MM.1S (cell line): Measurements from ENCODE around the gene PTPRC.
A peak's percentile ranks its signal among the peaks of the same experiment; 100 is the strongest.

ENCODE experiments used
- DNase-seq: peaks from one replicate; pipeline ENCODE4 v3.0.0-alpha.2; 2015
- H2AFZ ChIP-seq: fragments of 300-600 bp; sonication (generic); 2 replicates; pipeline ENCODE4 v1.6.0; 2016; ENCODE audit warnings: antibody characterized with exemption, low read length
- H3F3A ChIP-seq: fragments of 300-600 bp; sonication (generic); 2 replicates; pipeline ENCODE4 v1.6.1; 2016; ENCODE audit warnings: mild to moderate bottlenecking, antibody characterized with exemption, low read length, moderate library complexity, mixed read lengths; ENCODE audit not compliant: insufficient read depth
- H3K27ac ChIP-seq: fragments of 300-600 bp; sonication (generic); 2 replicates; pipeline ENCODE4 v1.5.1; 2016; ENCODE audit warnings: mild to moderate bottlenecking, low read length
- H3K27me3 ChIP-seq: fragments of 300-600 bp; sonication (generic); replicated peaks from 2 replicates; pipeline ENCODE4 v1.6.0; 2016; ENCODE audit warnings: low read length; ENCODE audit not compliant: insufficient read depth
- H3K36me3 ChIP-seq: fragments of 300-600 bp; sonication (generic); replicated peaks from 2 replicates; pipeline ENCODE4 v1.6.1; 2016; ENCODE audit warnings: mild to moderate bottlenecking, low read length, mixed read lengths; ENCODE audit not compliant: insufficient read depth
- H3K4me1 ChIP-seq: fragments of 300-600 bp; sonication (generic); 2 replicates; pipeline ENCODE4 v1.6.1; 2016; ENCODE audit warnings: low read length, mixed read lengths
- H3K4me2 ChIP-seq: fragments of 300-600 bp; sonication (generic); 2 replicates; pipeline ENCODE4 v1.6.0; 2016; ENCODE audit warnings: low read depth, low read length
- H3K4me3 ChIP-seq: fragments of 300-600 bp; sonication (generic); 2 replicates; pipeline ENCODE4 v1.5.1; 2016; ENCODE audit warnings: low read length, mixed read lengths
- H3K79me2 ChIP-seq: fragments of 300-600 bp; sonication (generic); 2 replicates; pipeline ENCODE4 v1.6.1; 2016; ENCODE audit warnings: mixed run types, low read length, mixed read lengths
- H3K9ac ChIP-seq: fragments of 300-600 bp; sonication (generic); 2 replicates; pipeline ENCODE4 v1.6.1; 2016; ENCODE audit warnings: low read length, mixed read lengths
- H3K9me2 ChIP-seq: fragments of 300-600 bp; sonication (generic); replicated peaks from 2 replicates; pipeline ENCODE4 v1.6.1; 2016; ENCODE audit warnings: mild to moderate bottlenecking, low read length, mixed read lengths; ENCODE audit not compliant: insufficient read depth
- H3K9me3 ChIP-seq: fragments of 300-600 bp; sonication (generic); replicated peaks from 2 replicates; pipeline ENCODE4 v1.6.1; 2016; ENCODE audit warnings: mild to moderate bottlenecking, low read length, mixed read lengths; ENCODE audit not compliant: insufficient read depth
- H4K20me1 ChIP-seq: fragments of 300-600 bp; sonication (generic); 2 replicates; pipeline ENCODE4 v1.6.1; 2016; ENCODE audit warnings: mild to moderate bottlenecking, low read length, moderate library complexity, mixed read lengths; ENCODE audit not compliant: insufficient read depth
- CTCF ChIP-seq: fragments of 300-600 bp; sonication (generic); IDR thresholded peaks from 2 replicates; pipeline ENCODE4 v1.5.1; 2016; ENCODE audit warnings: antibody characterized with exemption, low read length, mixed read lengths
- EZH2 ChIP-seq: fragments of 300-600 bp; sonication (generic); optimal IDR thresholded peaks from 2 replicates; pipeline ENCODE3; 2017; ENCODE audit warnings: low read depth, mild to moderate bottlenecking, antibody characterized with exemption, low read length, mixed read lengths
- EZH2phosphoT487 ChIP-seq: fragments of 300-600 bp; sonication (generic); IDR thresholded peaks from 2 replicates; pipeline ENCODE4 v1.6.1; 2018; ENCODE audit warnings: antibody characterized with exemption, low read length

The PTPRC gene

GRCh38 chr1:198761859-198762616 is 123.2 kb downstream of the PTPRC start:
- Histone ChIP-seq H3K79me2 (no peaks in the 10 kb centered on the region), H3F3A (no peaks in the 10 kb centered on the region), H3K4me3 (no peak overlapping the region), H3K9ac (no peak overlapping the region), H3K4me1 (peaks cover 10% of the 10 kb centered on the region), H4K20me1 (no peaks in the 10 kb centered on the region), H3K27me3 (no peaks in the 10 kb centered on the region), H3K4me2 (no peak overlapping the region), H3K9me2 (no peaks in the 10 kb centered on the region), H3K9me3 (no peaks in the 10 kb centered on the region), H3K27ac (no peak overlapping the region), H3K36me3 (no peaks in the 10 kb centered on the region), H2AFZ (no peak overlapping the region)
- TF ChIP-seq EZH2phosphoT487: no peak
- TF ChIP-seq EZH2: no peak
- no peak for TF ChIP-seq CTCF
- DNase-seq: no peak

DNA sequence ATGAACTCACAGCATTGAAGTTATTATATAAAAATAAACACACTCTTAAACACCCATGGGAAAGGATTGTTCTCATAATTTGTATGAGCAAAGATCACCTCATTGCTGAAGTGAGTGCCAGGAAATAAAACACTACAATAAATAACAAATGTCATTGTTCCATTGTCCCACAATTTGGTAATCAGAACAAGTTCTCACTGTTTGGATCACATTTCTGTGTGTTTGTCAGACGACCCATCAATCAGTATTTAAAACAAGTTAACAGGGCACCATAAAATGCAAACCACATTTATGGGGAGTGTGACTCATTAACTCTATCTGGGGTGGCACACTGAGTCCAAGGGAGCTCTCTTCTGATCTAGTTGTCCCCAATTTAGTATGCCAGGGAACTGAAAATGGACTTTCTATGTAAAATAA is 124.5 kb downstream of the PTPRC start:
- no peak for TF ChIP-seq EZH2phosphoT487
- no peak for TF ChIP-seq CTCF
- no peak for TF ChIP-seq EZH2
- Histone ChIP-seq H3K9ac (no peak overlapping the region), H3K79me2 (no peaks in the 10 kb centered on the region), H4K20me1 (no peaks in the 10 kb centered on the region), H3K27me3 (no peaks in the 10 kb centered on the region), H3K9me3 (no peaks in the 10 kb centered on the region), H2AFZ (no peak overlapping the region), H3K9me2 (no peaks in the 10 kb centered on the region), H3K36me3 (no peaks in the 10 kb centered on the region), H3K4me1 (peaks cover 10% of the 10 kb centered on the region), H3K4me2 (no peak overlapping the region), H3K27ac (no peak overlapping the region), H3F3A (no peaks in the 10 kb centered on the region), H3K4me3 (no peak overlapping the region)
- DNase-seq: no peak

- H3K4me2 ChIP-seq: peak overlapping the region; percentile 50
Measured at GRCh38 chr1:198764748-198765147, 125.9 kb downstream of the PTPRC start.

More at GRCh38 chr1:198764748-198765147, 125.9 kb downstream of the PTPRC start:
- H3K9ac ChIP-seq: no peak overlapping the region; the same call in 1 of the 2 replicates
- H4K20me1 ChIP-seq: no peaks in the 10 kb centered on the region
- H3K9me3 ChIP-seq: no peaks in the 10 kb centered on the region
- no peak overlapping the region for H3K27ac ChIP-seq
- peaks cover 12% of the 10 kb centered on the region for H3K4me1 ChIP-seq
- H3K79me2 ChIP-seq: no peaks in the 10 kb centered on the region
- peak overlapping the region; percentile 5 for H2AFZ ChIP-seq
- no peaks in the 10 kb centered on the region for H3K9me2 ChIP-seq
- no peaks in the 10 kb centered on the region for H3F3A ChIP-seq
- H3K4me3 ChIP-seq: peak overlapping the region; percentile 2; the same call in 1 of the 2 replicates
- TF ChIP-seq EZH2 (no peak), CTCF (no peak), EZH2phosphoT487 (no peak)
- H3K27me3 ChIP-seq: no peaks in the 10 kb centered on the region
- peak; percentile 64 for DNase-seq
- H3K36me3 ChIP-seq: no peaks in the 10 kb centered on the region
